Measurements from ENCODE around the gene DAZAP1.

GRCh38 chr19:1383017-1383311, 24.4 kb upstream of the DAZAP1 start:
- TF ChIP-seq, protein P1, sequence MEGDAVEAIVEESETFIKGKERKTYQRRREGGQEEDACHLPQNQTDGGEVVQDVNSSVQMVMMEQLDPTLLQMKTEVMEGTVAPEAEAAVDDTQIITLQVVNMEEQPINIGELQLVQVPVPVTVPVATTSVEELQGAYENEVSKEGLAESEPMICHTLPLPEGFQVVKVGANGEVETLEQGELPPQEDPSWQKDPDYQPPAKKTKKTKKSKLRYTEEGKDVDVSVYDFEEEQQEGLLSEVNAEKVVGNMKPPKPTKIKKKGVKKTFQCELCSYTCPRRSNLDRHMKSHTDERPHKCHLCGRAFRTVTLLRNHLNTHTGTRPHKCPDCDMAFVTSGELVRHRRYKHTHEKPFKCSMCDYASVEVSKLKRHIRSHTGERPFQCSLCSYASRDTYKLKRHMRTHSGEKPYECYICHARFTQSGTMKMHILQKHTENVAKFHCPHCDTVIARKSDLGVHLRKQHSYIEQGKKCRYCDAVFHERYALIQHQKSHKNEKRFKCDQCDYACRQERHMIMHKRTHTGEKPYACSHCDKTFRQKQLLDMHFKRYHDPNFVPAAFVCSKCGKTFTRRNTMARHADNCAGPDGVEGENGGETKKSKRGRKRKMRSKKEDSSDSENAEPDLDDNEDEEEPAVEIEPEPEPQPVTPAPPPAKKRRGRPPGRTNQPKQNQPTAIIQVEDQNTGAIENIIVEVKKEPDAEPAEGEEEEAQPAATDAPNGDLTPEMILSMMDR (IDR thresholded peaks at IDR 0.05; ENCODE audit: insufficient read depth, low read length, poor library complexity, severe bottlenecking) = peak; percentile 12
- TF ChIP-seq EZH2phosphoT487 (conservative IDR thresholded peaks at IDR 0.05; ENCODE audit: low read length) = no peak
